WTC11 (cell line): Measurements from ENCODE around the gene PNISR.

Experiments used
- TF ChIP-seq, protein P1 (sequence below): sonication (generic); formaldehyde crosslinking; conservative IDR thresholded peaks from 2 replicates; pipeline ENCODE4 v1.8.1; 2022; ENCODE audit warnings: mild to moderate bottlenecking, missing genetic modification reagents
- TF ChIP-seq, protein P2 (sequence below): sonication (generic); formaldehyde crosslinking; IDR thresholded peaks from 2 replicates; pipeline ENCODE4 v1.8.1; 2022; ENCODE audit warnings: low read depth, mild to moderate bottlenecking, moderate library complexity, missing genetic modification reagents, borderline replicate concordance

DNA sequence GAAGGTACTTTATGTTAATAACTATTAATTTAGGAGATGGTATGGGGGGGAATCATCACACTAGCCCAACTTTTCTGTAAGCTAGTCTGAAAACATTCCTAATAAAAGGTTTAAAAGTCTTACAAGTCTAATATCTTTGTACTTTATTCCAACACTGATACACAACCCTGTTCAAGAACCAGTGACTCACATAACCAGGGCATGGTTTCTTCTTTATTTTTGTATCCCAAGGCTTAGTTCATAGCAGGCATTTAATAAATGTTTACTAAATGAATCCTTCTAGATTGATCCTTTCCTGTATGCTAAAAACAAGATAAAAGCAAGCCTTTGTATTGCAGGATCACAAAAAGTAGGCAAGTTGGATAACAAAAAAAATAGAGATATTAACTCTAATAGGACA lies 9.7 kb downstream of the PNISR start:
- TF ChIP-seq, protein P1, sequence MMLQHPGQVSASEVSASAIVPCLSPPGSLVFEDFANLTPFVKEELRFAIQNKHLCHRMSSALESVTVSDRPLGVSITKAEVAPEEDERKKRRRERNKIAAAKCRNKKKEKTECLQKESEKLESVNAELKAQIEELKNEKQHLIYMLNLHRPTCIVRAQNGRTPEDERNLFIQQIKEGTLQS (CRISPR knock-in tag), result no peak
- TF ChIP-seq, protein P2, sequence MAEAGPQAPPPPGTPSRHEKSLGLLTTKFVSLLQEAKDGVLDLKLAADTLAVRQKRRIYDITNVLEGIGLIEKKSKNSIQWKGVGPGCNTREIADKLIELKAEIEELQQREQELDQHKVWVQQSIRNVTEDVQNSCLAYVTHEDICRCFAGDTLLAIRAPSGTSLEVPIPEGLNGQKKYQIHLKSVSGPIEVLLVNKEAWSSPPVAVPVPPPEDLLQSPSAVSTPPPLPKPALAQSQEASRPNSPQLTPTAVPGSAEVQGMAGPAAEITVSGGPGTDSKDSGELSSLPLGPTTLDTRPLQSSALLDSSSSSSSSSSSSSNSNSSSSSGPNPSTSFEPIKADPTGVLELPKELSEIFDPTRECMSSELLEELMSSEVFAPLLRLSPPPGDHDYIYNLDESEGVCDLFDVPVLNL (CRISPR knock-in tag), result no peak
